Sigmoid colon (tissue), 4 donors: ENCODE data around the gene COL4A1.

ENCODE experiments used
- CTCF ChIP-seq, 4 experiments: fragments of 450-650 bp in 3 of 4; fragments of 200-600 bp in 1 of 4; IDR thresholded peaks; one replicate each; pipeline ENCODE4 v1.5.1; 2016 to 2019; ENCODE audit warnings: antibody characterized with exemption in 4 of 4, mild to moderate bottlenecking in 3 of 4, moderate library complexity in 2 of 4
- EP300 ChIP-seq, 4 donors: sonication (generic); formaldehyde crosslinking; IDR thresholded peaks; one replicate each; pipeline ENCODE4 v1.6.1; 2017; ENCODE audit warnings: antibody characterized with exemption in 4 of 4

GRCh38 chr13:110307767-110308655 is 1.1 kb upstream of the COL4A1 start:
- TF ChIP-seq CTCF (IDR thresholded peaks at IDR 0.05) = no peak
- TF ChIP-seq EP300 (IDR thresholded peaks at IDR 0.05) = no peak
